Chondrocyte (in vitro differentiated cells): ENCODE data around the gene PDRG1. TPM values are rescaled to one million over a fixed set of nuclear protein-coding genes. Genes with fewer than 3 reads are reported as not detected.
"Not testable (repeated sequence)": the region's sequence is repeated elsewhere in the genome, so short reads cannot be mapped to it uniquely, and the experiment has no call there.

Source experiments
- DNase-seq: peaks from one replicate; pipeline ENCODE4 v3.0.0; 2021; ENCODE audit warnings: mixed read lengths, low spot score
- H3K27ac Mint-ChIP-seq: one replicate; pipeline ENCODE4 v1.8.0; 2021; ENCODE audit warnings: mild to moderate bottlenecking, moderate library complexity, mixed read lengths; ENCODE audit not compliant: unreplicated experiment
- H3K27me3 Mint-ChIP-seq: 2 replicates; pipeline ENCODE4 v1.8.0; 2021; ENCODE audit warnings: low read depth, mixed read lengths
- H3K36me3 Mint-ChIP-seq: 2 replicates; pipeline ENCODE4 v1.8.0; 2021; ENCODE audit warnings: low read depth, mixed read lengths
- H3K4me1 Mint-ChIP-seq: 2 replicates; pipeline ENCODE4 v1.8.0; 2021; ENCODE audit warnings: low read depth, mild to moderate bottlenecking, mixed read lengths
- H3K4me3 Mint-ChIP-seq: one replicate; pipeline ENCODE4 v1.8.0; 2021; ENCODE audit warnings: mild to moderate bottlenecking, moderate library complexity, mixed read lengths; ENCODE audit not compliant: unreplicated experiment
- H3K9me3 Mint-ChIP-seq: 2 replicates; pipeline ENCODE4 v1.8.0; 2021; ENCODE audit warnings: low read depth, mixed read lengths
- CTCF ChIP-seq: fragments of 200-600 bp; sonication (generic); IDR thresholded peaks from 2 replicates; pipeline ENCODE4 v1.5.0; 2021; ENCODE audit warnings: antibody characterized with exemption, mild to moderate bottlenecking, moderate library complexity
- total RNA-seq: library from RNA; stranded (reverse); gene quantifications from 3 replicates; pipeline ENCODE4 v1.2.1, GENCODE V29; 2021

PDRG1 gene
- total RNA-seq, 1 donor from 2014 or later: 19.0 TPM

GRCh38 chr20:31922181-31922580 lies 29.7 kb downstream of the PDRG1 start:
- Mint-ChIP-seq H3K4me3 (no peak overlapping the region), H3K27me3 (peaks cover 74% of the 10 kb centered on the region), H3K27ac (no peak overlapping the region), H3K9me3 (no peaks in the 10 kb centered on the region), H3K36me3 (no peaks in the 10 kb centered on the region), H3K4me1 (peaks cover 3% of the 10 kb centered on the region)
- TF ChIP-seq CTCF: no peak
- peak; percentile 5 for DNase-seq

GRCh38 chr20:31921480-31921879 lies 30.4 kb downstream of the PDRG1 start:
- not testable (repeated sequence) for H3K4me1 Mint-ChIP-seq, H3K27ac Mint-ChIP-seq, H3K36me3 Mint-ChIP-seq, H3K4me3 Mint-ChIP-seq, DNase-seq, H3K9me3 Mint-ChIP-seq
- peaks cover 73% of the 10 kb centered on the region for H3K27me3 Mint-ChIP-seq

- H3K4me1 Mint-ChIP-seq: peaks cover 3% of the 10 kb centered on the region
- H3K27ac Mint-ChIP-seq: no peak overlapping the region
- no peaks in the 10 kb centered on the region for H3K36me3 Mint-ChIP-seq
- TF ChIP-seq CTCF: no peak
- H3K9me3 Mint-ChIP-seq: no peaks in the 10 kb centered on the region
- peaks cover 63% of the 10 kb centered on the region for H3K27me3 Mint-ChIP-seq
- H3K4me3 Mint-ChIP-seq: no peak overlapping the region
- DNase-seq: peak; percentile 62
Measured at GRCh38 chr20:31920275-31920855, 31.5 kb downstream of the PDRG1 start.

- H3K9me3 Mint-ChIP-seq: no peaks in the 10 kb centered on the region
- H3K4me1 Mint-ChIP-seq: peaks cover 3% of the 10 kb centered on the region
- peak; percentile 47 for DNase-seq
- H3K36me3 Mint-ChIP-seq: no peaks in the 10 kb centered on the region
- no peak for TF ChIP-seq CTCF
- no peak overlapping the region for H3K4me3 Mint-ChIP-seq
- H3K27ac Mint-ChIP-seq: no peak overlapping the region
- peaks cover 55% of the 10 kb centered on the region for H3K27me3 Mint-ChIP-seq
Measured at GRCh38 chr20:31919410-31920155, 32.3 kb downstream of the PDRG1 start.

- Mint-ChIP-seq H3K36me3 (no peaks in the 10 kb centered on the region), H3K27me3 (peaks cover 49% of the 10 kb centered on the region), H3K9me3 (no peaks in the 10 kb centered on the region), H3K4me1 (peaks cover 3% of the 10 kb centered on the region), H3K4me3 (no peak overlapping the region), H3K27ac (no peak overlapping the region)
- TF ChIP-seq CTCF: no peak
- DNase-seq: peak; percentile 54
Measured at GRCh38 chr20:31918466-31919105, 33.3 kb downstream of the PDRG1 start.

- not testable (repeated sequence) for DNase-seq, H3K36me3 Mint-ChIP-seq, H3K4me3 Mint-ChIP-seq, H3K4me1 Mint-ChIP-seq, H3K9me3 Mint-ChIP-seq, H3K27ac Mint-ChIP-seq
- peaks cover 48% of the 10 kb centered on the region for H3K27me3 Mint-ChIP-seq
Measured at GRCh38 chr20:31917962-31918412, 33.9 kb downstream of the PDRG1 start.
